Endothelial cell of umbilical vein (primary cell): ENCODE results near the gene ANKS1B. TPM values are rescaled to one million over a fixed set of nuclear protein-coding genes. Genes with fewer than 3 reads are reported as not detected.

Source experiments
- BruUV-seq: library from RNA; stranded (reverse); fragments of 400-500 nt; replicated peaks from 2 replicates; lab custom pipeline; 2021; lab: Mats Ljungman, UMichigan
- CTCF ChIA-PET: fragments of 300-600, 350-600 bp; sonication (Branson Sonifier 250); formaldehyde crosslinking; loops from one replicate; lab custom pipeline; 2021; ENCODE audit warnings: antibody characterized with exemption, inconsistent platforms; lab: Charles Lee
- POLR2A ChIA-PET: fragments of 300-600, 350-600 bp; sonication (Branson Sonifier 250); formaldehyde crosslinking; loops from one replicate; lab custom pipeline; 2021; ENCODE audit warnings: antibody characterized with exemption, inconsistent platforms; lab: Charles Lee
- DNase-seq: peaks from one replicate; pipeline ENCODE4 v3.0.0-alpha.2; 2011; ENCODE audit warnings: low read depth, low spot score
- FAIRE-seq: peaks from 2 replicates; lab custom pipeline; 2011; peaks lifted over from hg19 to GRCh38; lab: Jason Lieb, UNC
- H2AFZ ChIP-seq: 2 replicates; pipeline ENCODE4 v1.6.0; 2012; ENCODE audit warnings: low read depth, low read length, control low read depth, inconsistent platforms
- H3K27ac ChIP-seq: 2 replicates; pipeline ENCODE4 v1.5.1; 2011; ENCODE audit warnings: low read depth, mild to moderate bottlenecking, control low read depth, low read length, moderate library complexity; ENCODE audit not compliant: insufficient read depth
- H3K27me3 ChIP-seq, 2 experiments: 2 replicates each; pipeline versions ENCODE4 v1.6.0 to v1.6.1; 2011; ENCODE audit warnings: low read length in 2 of 2, mixed read lengths in 1 of 2; ENCODE audit not compliant: control insufficient read depth in 2 of 2, insufficient read depth in 2 of 2
- H3K36me3 ChIP-seq, 2 experiments: 2 replicates in 1 of 2; 3 replicates in 1 of 2; pipeline ENCODE4 v1.5.1; 2011; ENCODE audit warnings: low read length in 2 of 2, mild to moderate bottlenecking in 1 of 2, moderate library complexity in 1 of 2; ENCODE audit not compliant: control insufficient read depth in 2 of 2, insufficient read depth in 2 of 2; ENCODE audit errors: extremely low read depth in 1 of 2
- H3K4me1 ChIP-seq: 3 replicates; pipeline ENCODE4 v1.5.1; 2011; ENCODE audit warnings: mild to moderate bottlenecking, low read length; ENCODE audit not compliant: control insufficient read depth, insufficient read depth; ENCODE audit errors: extremely low read depth
- H3K4me2 ChIP-seq: 2 replicates; pipeline ENCODE4 v1.6.1; 2011; ENCODE audit warnings: low read length, control low read depth, mixed read lengths; ENCODE audit not compliant: insufficient read depth
- H3K4me3 ChIP-seq, 3 experiments: fragments of 200-600 bp in 1 of 3; sonication (generic), shearing (Covaris generic) in 1 of 3; replicated peaks in 1 of 3; 2 replicates each; pipeline ENCODE4 v1.5.1; 2011 to 2016; ENCODE audit warnings: control low read depth in 3 of 3, low read length in 3 of 3, mild to moderate bottlenecking in 2 of 3, inconsistent platforms in 1 of 3, low read depth in 1 of 3, moderate library complexity in 1 of 3; ENCODE audit not compliant: insufficient read depth in 1 of 3
- H3K79me2 ChIP-seq: 2 replicates; pipeline ENCODE4 v1.6.0; 2012; ENCODE audit warnings: low read length, inconsistent platforms; ENCODE audit not compliant: control insufficient read depth, insufficient read depth
- H3K9ac ChIP-seq: replicated peaks from 2 replicates; pipeline ENCODE3; 2011; ENCODE audit warnings: low read length, control low read depth; ENCODE audit not compliant: insufficient read depth; ENCODE audit errors: extremely low read depth
- H3K9me1 ChIP-seq: replicated peaks from 3 replicates; pipeline ENCODE4 v1.6.0; 2011; ENCODE audit warnings: mild to moderate bottlenecking, low read length; ENCODE audit not compliant: control insufficient read depth, insufficient read depth; ENCODE audit errors: extremely low read depth
- H3K9me3 ChIP-seq: replicated peaks from 2 replicates; pipeline ENCODE4 v1.5.1; 2012; ENCODE audit warnings: low read length, inconsistent platforms; ENCODE audit not compliant: control insufficient read depth, insufficient read depth
- H4K20me1 ChIP-seq: replicated peaks from 2 replicates; pipeline ENCODE3; 2011; ENCODE audit warnings: mild to moderate bottlenecking, low read length; ENCODE audit not compliant: control insufficient read depth, insufficient read depth; ENCODE audit errors: extremely low read depth
- CTCF ChIP-seq, 2 donors: IDR thresholded peaks; 1 replicate in 1 of 2; 2 replicates in 1 of 2; pipeline ENCODE4 v1.5.1; 2011; ENCODE audit warnings: low read length in 2 of 2, mild to moderate bottlenecking in 2 of 2, moderate library complexity in 2 of 2, control low read depth in 1 of 2, inconsistent platforms in 1 of 2, low read depth in 1 of 2; ENCODE audit not compliant: insufficient read depth in 1 of 2; ENCODE audit errors: extremely low read depth in 1 of 2
- EZH2 ChIP-seq: IDR thresholded peaks from 2 replicates; pipeline ENCODE4 v1.6.1; 2012; ENCODE audit warnings: borderline replicate concordance, low read depth, mild to moderate bottlenecking, moderate library complexity, low read length, inconsistent platforms; ENCODE audit not compliant: severe bottlenecking
- FOS ChIP-seq: IDR thresholded peaks from 2 replicates; pipeline ENCODE4 v1.6.1; 2011; ENCODE audit warnings: mild to moderate bottlenecking, low read length, moderate library complexity, borderline replicate concordance; ENCODE audit not compliant: insufficient read depth
- GATA2 ChIP-seq: IDR thresholded peaks from 2 replicates; pipeline ENCODE4 v1.7.0; 2011; ENCODE audit warnings: low read depth, mild to moderate bottlenecking, moderate library complexity, mixed read lengths, low read length; ENCODE audit not compliant: insufficient read length, insufficient read depth
- JUN ChIP-seq: IDR thresholded peaks from 2 replicates; pipeline ENCODE4 v1.6.1; 2011; ENCODE audit warnings: borderline replicate concordance, low read depth; ENCODE audit not compliant: insufficient read length, insufficient read depth
- MAX ChIP-seq: IDR thresholded peaks from 2 replicates; pipeline ENCODE4 v1.6.1; 2011; ENCODE audit not compliant: insufficient read depth, insufficient read length
- MYC ChIP-seq: IDR thresholded peaks from one replicate; pipeline ENCODE4 v1.6.1; 2011; ENCODE audit warnings: mild to moderate bottlenecking, low read depth, low read length
- POLR2A ChIP-seq: IDR thresholded peaks from 2 replicates; pipeline ENCODE4 v1.6.1; 2012; ENCODE audit warnings: low read depth, mild to moderate bottlenecking, control low read depth, low read length
- POLR2AphosphoS5 ChIP-seq: IDR thresholded peaks from 2 replicates; pipeline ENCODE4 v1.6.1; 2012; ENCODE audit warnings: low read depth, mild to moderate bottlenecking, control low read depth, low read length, moderate library complexity; ENCODE audit not compliant: insufficient read depth
- dilution Hi-C: fragments of 300-500 bp; cut with MboI; formaldehyde crosslinking; loops from one replicate; pipeline ENCODE4 v1.15.0; 2019; ENCODE audit warnings: low sequenced_read_pairs; ENCODE audit not compliant: extremely low pct_ligation_motif_present
- intact Hi-C: fragments of 100-400 bp; cut with micrococcal nuclease; formaldehyde crosslinking; loops from one replicate; pipeline ENCODE4 v1.10.0; 2022
- polyA plus RNA-seq, 4 experiments: library from polyadenylated mRNA; depleted of rRNA in 3 of 4; stranded (reverse) in 3 of 4; unstranded in 1 of 4; fragments of >200 nt; gene quantifications; 2 replicates each; pipeline versions ENCODE4 v1.2.1 to v1.2.3, GENCODE V29; 2011 to 2012; ENCODE audit warnings: missing spikeins in 1 of 4
- total RNA-seq: library from RNA; stranded (reverse); gene quantifications from 2 replicates; pipeline ENCODE4 v1.2.3, GENCODE V29; 2021

The ANKS1B gene
- total and polyA plus RNA-seq, 2 donors (not counting 3 experiments of a cell fraction or from before 2014, with no cell fraction given) = 0.15 to 0.38 TPM

- Histone ChIP-seq H3K4me1 (no peaks in the 10 kb centered on the region), H3K36me3 (no peaks in the 10 kb centered on the region), H3K9me1 (no peaks in the 10 kb centered on the region), H3K9ac (no peak overlapping the region), H3K4me3 (no peak overlapping the region), H3K79me2 (no peaks in the 10 kb centered on the region), H3K27ac (no peak overlapping the region), H2AFZ (no peak overlapping the region), H4K20me1 (no peaks in the 10 kb centered on the region), H3K9me3 (no peaks in the 10 kb centered on the region), H3K27me3 (no peaks in the 10 kb centered on the region), H3K4me2 (no peak overlapping the region)
- POLR2A ChIA-PET = no interaction called here
- DNase-seq = no peak
- TF ChIP-seq GATA2 (no peak), CTCF (IDR thresholded peaks at IDR 0.05; ENCODE audit: extremely low read depth in 1 of 2, insufficient read depth in 1 of 2, low read depth in 1 of 2, low read length in 2 of 2) (no peak), POLR2AphosphoS5 (no peak), EZH2 (no peak), JUN (no peak), MAX (no peak), POLR2A (no peak), MYC (no peak), FOS (no peak)
- BruUV-seq = no TSS peak
- FAIRE-seq = no peak
- dilution Hi-C loops (no loop called here), intact Hi-C loops (no loop called here)
- CTCF ChIA-PET = no interaction called here
These were observed 921.6 kb downstream of the ANKS1B start for GRCh38 chr12:99063182-99063581.
